Measurements from ENCODE around the gene RACGAP1. TPM values are rescaled to one million over a fixed set of nuclear protein-coding genes. Genes with fewer than 3 reads are reported as not detected.
A peak's percentile ranks its signal among the peaks of the same experiment; 100 is the strongest.

RACGAP1 gene
- total RNA-seq, 6 experiments from 2014 or later: 2.8 to 5.4 (median 4.2) TPM

- DNase-seq: peak; percentile 52 to 88 (median 86)
Observed at GRCh38 chr12:49968471-49968870, 56.8 kb downstream of the RACGAP1 start.

GRCh38 chr12:49967777-49968250 lies 57.5 kb downstream of the RACGAP1 start:
- peak overlapping the region in 2 of 3 donors; percentile 12 to 41 for H3K4me3 ChIP-seq
- DNase-seq: no peak
- no peaks in the 10 kb centered on the region for H3K27me3 ChIP-seq
- H3K4me1 ChIP-seq: peaks cover 0 to 29% (median 3%) of the 10 kb centered on the region in 4 donors
- WGBS (ENCODE audit: insufficient coverage, low coverage, low lambda C conversion rate, missing lambda C conversion rate): 50% methylated on average over 5 of the region's 15 CpGs
- no peak overlapping the region for H3K27ac ChIP-seq
- ATAC-seq: no peak
- H3K36me3 ChIP-seq: no peaks in the 10 kb centered on the region
- intact Hi-C loops (cut with DNase I): loop anchor here (5.0 kb wide), 2 partner anchors 89 to 104 kb away; partner anchors contain the start of gene ASIC1 (in 1 of the 2)
- no peak for TF ChIP-seq POLR2A (IDR thresholded peaks at IDR 0.05)
- TF ChIP-seq CTCF (IDR thresholded peaks at IDR 0.05): no peak
- H3K9me3 ChIP-seq: no peaks in the 10 kb centered on the region

More at GRCh38 chr12:49968471-49968870, 56.8 kb downstream of the RACGAP1 start:
- peaks cover 0 to 24% (median under 1%) of the 10 kb centered on the region in 4 donors for H3K4me1 ChIP-seq
- no peak overlapping the region for H3K4me3 ChIP-seq
- intact Hi-C loops (cut with DNase I): loop anchor here (5.0 kb wide), 2 partner anchors 89 to 104 kb away; partner anchors contain the start of gene ASIC1 (in 1 of the 2)
- no peaks in the 10 kb centered on the region for H3K36me3 ChIP-seq
- H3K27ac ChIP-seq: no peak overlapping the region
- H3K9me3 ChIP-seq: no peaks in the 10 kb centered on the region
- TF ChIP-seq POLR2A (IDR thresholded peaks at IDR 0.05): no peak
- no peak for TF ChIP-seq CTCF (IDR thresholded peaks at IDR 0.05)
- ATAC-seq: peak; percentile 35 to 73 (median 54)
- no peaks in the 10 kb centered on the region for H3K27me3 ChIP-seq
- WGBS (ENCODE audit: insufficient coverage, low coverage, low lambda C conversion rate, missing lambda C conversion rate): no CpG with 5 or more reads among the region's 6 CpGs

GRCh38 chr12:49967042-49967776 lies 58.1 kb downstream of the RACGAP1 start:
- Histone ChIP-seq H3K9me3 (no peaks in the 10 kb centered on the region), H3K27ac (no peak overlapping the region), H3K4me3 (peak overlapping the region; percentile 12 to 41 (median 29)), H3K27me3 (no peaks in the 10 kb centered on the region), H3K36me3 (no peaks in the 10 kb centered on the region), H3K4me1 (peaks cover 0 to 33% (median 3%) of the 10 kb centered on the region in 4 donors)
- DNase-seq (peak; percentile 91 to 94 (median 93)), ATAC-seq (peak; percentile 77 to 83 (median 79))
- WGBS (ENCODE audit: insufficient coverage, low coverage, low lambda C conversion rate, missing lambda C conversion rate): no CpG with 5 or more reads among the region's 40 CpGs
- intact Hi-C loops (cut with DNase I): loop anchor here (5.0 kb wide), 2 partner anchors 90 to 105 kb away; partner anchors contain the start of gene ASIC1 (in 1 of the 2)
- TF ChIP-seq POLR2A (IDR thresholded peaks at IDR 0.05): no peak
- TF ChIP-seq CTCF (IDR thresholded peaks at IDR 0.05): peak; percentile 67 to 90 (median 70)

GRCh38 chr12:49966511-49967041 lies 58.7 kb downstream of the RACGAP1 start:
- TF ChIP-seq POLR2A (IDR thresholded peaks at IDR 0.05) (no peak), CTCF (IDR thresholded peaks at IDR 0.05) (no peak)
- H3K36me3 ChIP-seq: no peaks in the 10 kb centered on the region
- H3K27ac ChIP-seq: no peak overlapping the region
- H3K4me3 ChIP-seq: no peak overlapping the region
- WGBS (ENCODE audit: insufficient coverage, low coverage, low lambda C conversion rate, missing lambda C conversion rate): 19% methylated on average over 10 of the region's 16 CpGs
- DNase-seq: no peak
- intact Hi-C loops (cut with DNase I): loop anchor here (5.0 kb wide), 2 partner anchors 91 to 106 kb away; partner anchors contain the start of gene ASIC1 (in 1 of the 2)
- H3K27me3 ChIP-seq: no peaks in the 10 kb centered on the region
- no peaks in the 10 kb centered on the region for H3K9me3 ChIP-seq
- peaks cover 0 to 33% (median 3%) of the 10 kb centered on the region in 4 donors for H3K4me1 ChIP-seq
- ATAC-seq: no peak
